Panc1 (cell line): ENCODE data around the gene IQSEC1. TPM values are rescaled to one million over a fixed set of nuclear protein-coding genes. Genes with fewer than 3 reads are reported as not detected.

Experiments
- ATAC-seq: fragments of 200-7000 bp; cut with Tn5 transposase; 2 replicates; pipeline ENCODE4 v1.9.1; 2020; ENCODE audit warnings: mild to moderate bottlenecking, moderate library complexity
- BruUV-seq: library from RNA; stranded (reverse); fragments of 400-500 nt; replicated peaks from 2 replicates; lab custom pipeline; 2021; lab: Mats Ljungman, UMichigan
- CTCF ChIA-PET: fragments of 300-600 bp; sonication (Branson Sonifier 250); formaldehyde crosslinking; loops from one replicate; lab custom pipeline; 2022; ENCODE audit warnings: antibody characterized with exemption; lab: Charles Lee
- POLR2A ChIA-PET: fragments of 300-600 bp; sonication (Branson Sonifier 250); formaldehyde crosslinking; loops from one replicate; lab custom pipeline; 2022; ENCODE audit warnings: antibody characterized with exemption; lab: Charles Lee
- DNase-seq: peaks from one replicate; pipeline ENCODE4 v3.0.0-alpha.2; 2010; ENCODE audit warnings: low read depth, low spot score
- H3K27ac ChIP-seq: 2 replicates; pipeline ENCODE4 v1.5.1; 2011; ENCODE audit warnings: mild to moderate bottlenecking, low read length, inconsistent platforms
- H3K27me3 ChIP-seq: fragments of 200-500 bp; sonication (Bioruptor generic); 2 replicates; pipeline ENCODE4 v1.6.0; 2014; ENCODE audit warnings: low read length, inconsistent platforms; ENCODE audit not compliant: control insufficient read depth, insufficient read depth
- H3K36me3 ChIP-seq: fragments of 200-500 bp; sonication (Bioruptor generic); 2 replicates; pipeline ENCODE4 v1.5.1; 2014; ENCODE audit warnings: inconsistent platforms, mild to moderate bottlenecking, low read length, moderate library complexity; ENCODE audit not compliant: control insufficient read depth, insufficient read depth
- H3K4me1 ChIP-seq: 2 replicates; pipeline ENCODE4 v1.5.1; 2011; ENCODE audit warnings: inconsistent platforms, mild to moderate bottlenecking, low read length, moderate library complexity; ENCODE audit not compliant: control insufficient read depth, insufficient read depth
- H3K4me3 ChIP-seq, 2 experiments: 2 replicates each; pipeline ENCODE4 v1.5.1; 2011 to 2012; ENCODE audit warnings: low read depth in 2 of 2, low read length in 2 of 2, mild to moderate bottlenecking in 2 of 2, inconsistent platforms in 1 of 2, moderate library complexity in 1 of 2
- H3K9me3 ChIP-seq: fragments of 200-500 bp; sonication (Bioruptor generic); 2 replicates; pipeline ENCODE4 v1.5.1; 2014; ENCODE audit warnings: low read depth, mild to moderate bottlenecking, inconsistent platforms, low read length, moderate library complexity; ENCODE audit not compliant: control insufficient read depth, insufficient read depth
- CTCF ChIP-seq: fragments of 450-650 bp; IDR thresholded peaks from 2 replicates; pipeline ENCODE4 v1.5.1; 2017; ENCODE audit warnings: mild to moderate bottlenecking
- POLR2AphosphoS5 ChIP-seq: IDR thresholded peaks from 2 replicates; pipeline ENCODE4 v1.6.1; 2012; ENCODE audit warnings: mild to moderate bottlenecking, low read depth, low read length, moderate library complexity
- SIN3A ChIP-seq: IDR thresholded peaks from 2 replicates; pipeline ENCODE4 v1.6.1; 2012; ENCODE audit warnings: low read depth, mild to moderate bottlenecking, low read length, moderate library complexity, borderline replicate concordance; ENCODE audit not compliant: insufficient read depth
- TCF7L2 ChIP-seq: IDR thresholded peaks from 2 replicates; pipeline ENCODE4 v1.6.1; 2011; ENCODE audit warnings: mild to moderate bottlenecking, low read depth, low read length, inconsistent platforms
- in situ Hi-C: cut with HindIII; loops from 2 replicates; pipeline ENCODE4 v1.10.0; 2016; ENCODE audit warnings: low sequenced_read_pairs, low pct_unique_long_range_greater_than_20kb
- intact Hi-C: fragments of 100-400 bp; cut with micrococcal nuclease; formaldehyde crosslinking; loops from one replicate; pipeline ENCODE4 v1.10.0; 2022; ENCODE audit not compliant: unreplicated experiment
- total RNA-seq: library from RNA; stranded (reverse); gene quantifications from one replicate; pipeline ENCODE4 v1.2.1, GENCODE V29; 2021; ENCODE audit not compliant: unreplicated experiment
- TF ChIP-seq, protein P1 (sequence below), 2 experiments: IDR thresholded peaks; 2 replicates each; pipeline ENCODE4 v1.6.1; 2011 to 2012; ENCODE audit warnings: low read depth in 2 of 2, control low read depth in 1 of 2, low read length in 1 of 2, mild to moderate bottlenecking in 1 of 2, moderate library complexity in 1 of 2; ENCODE audit not compliant: insufficient read depth in 1 of 2

The IQSEC1 gene
- total RNA-seq, 1 experiment from 2014 or later: 28.4 TPM

DNA sequence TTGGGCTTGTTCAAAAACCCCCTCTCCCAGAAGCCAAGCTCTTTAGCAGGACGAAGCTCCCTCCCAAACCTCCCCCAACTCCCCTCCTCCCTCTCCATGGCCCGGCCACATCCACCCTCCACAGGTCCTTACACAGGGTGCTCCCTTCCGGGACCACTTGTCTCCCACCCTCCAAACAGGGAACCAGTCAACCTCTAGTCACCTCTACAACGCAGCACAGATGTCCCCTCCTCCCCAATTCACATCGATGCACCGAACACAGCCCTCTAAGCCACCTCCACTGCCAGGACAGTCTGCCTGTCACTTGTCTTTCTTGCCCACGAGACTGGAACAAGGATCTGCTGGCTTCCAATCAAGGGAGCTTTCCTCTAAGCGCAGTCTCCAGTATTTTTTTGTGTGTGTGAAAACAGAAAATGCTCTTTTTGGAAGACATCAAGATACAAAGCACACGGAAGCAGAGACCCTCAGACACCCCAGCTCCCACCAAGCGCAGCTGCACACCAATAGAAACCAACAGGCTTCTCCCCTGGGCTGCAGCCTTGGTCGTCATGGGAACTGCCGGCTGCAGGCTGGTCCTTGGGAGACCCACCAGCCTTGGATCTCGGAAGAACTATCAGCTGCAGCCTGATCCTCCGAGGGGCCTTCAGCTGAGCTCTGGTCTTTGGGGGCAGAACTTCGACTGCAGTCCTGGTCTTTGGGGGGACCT lies 26.5 kb downstream of the IQSEC1 start:
- in situ Hi-C loops (no loop called here), intact Hi-C loops (no loop called here)
- H3K27ac ChIP-seq: no peak overlapping the region
- ChIA-PET POLR2A (no interaction called here), CTCF (no interaction called here)
- no peaks in the 10 kb centered on the region for H3K36me3 ChIP-seq
- no peak for DNase-seq
- H3K9me3 ChIP-seq: no peaks in the 10 kb centered on the region
- no peaks in the 10 kb centered on the region for H3K27me3 ChIP-seq
- H3K4me3 ChIP-seq: no peak overlapping the region
- no peak for ATAC-seq
- no peak for TF ChIP-seq SIN3A
- no peak for TF ChIP-seq CTCF
- TF ChIP-seq TCF7L2: no peak
- TF ChIP-seq, protein P1, sequence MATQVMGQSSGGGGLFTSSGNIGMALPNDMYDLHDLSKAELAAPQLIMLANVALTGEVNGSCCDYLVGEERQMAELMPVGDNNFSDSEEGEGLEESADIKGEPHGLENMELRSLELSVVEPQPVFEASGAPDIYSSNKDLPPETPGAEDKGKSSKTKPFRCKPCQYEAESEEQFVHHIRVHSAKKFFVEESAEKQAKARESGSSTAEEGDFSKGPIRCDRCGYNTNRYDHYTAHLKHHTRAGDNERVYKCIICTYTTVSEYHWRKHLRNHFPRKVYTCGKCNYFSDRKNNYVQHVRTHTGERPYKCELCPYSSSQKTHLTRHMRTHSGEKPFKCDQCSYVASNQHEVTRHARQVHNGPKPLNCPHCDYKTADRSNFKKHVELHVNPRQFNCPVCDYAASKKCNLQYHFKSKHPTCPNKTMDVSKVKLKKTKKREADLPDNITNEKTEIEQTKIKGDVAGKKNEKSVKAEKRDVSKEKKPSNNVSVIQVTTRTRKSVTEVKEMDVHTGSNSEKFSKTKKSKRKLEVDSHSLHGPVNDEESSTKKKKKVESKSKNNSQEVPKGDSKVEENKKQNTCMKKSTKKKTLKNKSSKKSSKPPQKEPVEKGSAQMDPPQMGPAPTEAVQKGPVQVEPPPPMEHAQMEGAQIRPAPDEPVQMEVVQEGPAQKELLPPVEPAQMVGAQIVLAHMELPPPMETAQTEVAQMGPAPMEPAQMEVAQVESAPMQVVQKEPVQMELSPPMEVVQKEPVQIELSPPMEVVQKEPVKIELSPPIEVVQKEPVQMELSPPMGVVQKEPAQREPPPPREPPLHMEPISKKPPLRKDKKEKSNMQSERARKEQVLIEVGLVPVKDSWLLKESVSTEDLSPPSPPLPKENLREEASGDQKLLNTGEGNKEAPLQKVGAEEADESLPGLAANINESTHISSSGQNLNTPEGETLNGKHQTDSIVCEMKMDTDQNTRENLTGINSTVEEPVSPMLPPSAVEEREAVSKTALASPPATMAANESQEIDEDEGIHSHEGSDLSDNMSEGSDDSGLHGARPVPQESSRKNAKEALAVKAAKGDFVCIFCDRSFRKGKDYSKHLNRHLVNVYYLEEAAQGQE (IDR thresholded peaks at IDR 0.05; ENCODE audit: insufficient read depth in 1 of 2, low read depth in 2 of 2, low read length in 1 of 2): no peak
- no peak for TF ChIP-seq POLR2AphosphoS5
- no peaks in the 10 kb centered on the region for H3K4me1 ChIP-seq
- BruUV-seq: no TSS peak

- intact Hi-C loops: no loop called here
- Histone ChIP-seq H3K27me3 (no peaks in the 10 kb centered on the region), H3K4me1 (no peaks in the 10 kb centered on the region), H3K27ac (no peak overlapping the region), H3K4me3 (no peak overlapping the region), H3K9me3 (no peaks in the 10 kb centered on the region), H3K36me3 (no peaks in the 10 kb centered on the region)
- TF ChIP-seq POLR2AphosphoS5 (no peak), CTCF (no peak), TCF7L2 (no peak), SIN3A (no peak)
- TF ChIP-seq, protein P1 (IDR thresholded peaks at IDR 0.05; ENCODE audit: insufficient read depth in 1 of 2, low read depth in 2 of 2, low read length in 1 of 2): no peak
- CTCF ChIA-PET: no interaction called here
- no peak for DNase-seq
- POLR2A ChIA-PET: no interaction called here
- BruUV-seq: no TSS peak
- in situ Hi-C loops: no loop called here
- no peak for ATAC-seq
Measured at GRCh38 chr3:13045904-13046568, 27.2 kb downstream of the IQSEC1 start.
